ES-I3 (cell line): ENCODE data around the gene RDH5.

ENCODE experiments used
- H3K36me3 ChIP-seq: 2 replicates; pipeline ENCODE4 v1.6.1; 2013; ENCODE audit warnings: mild to moderate bottlenecking, low read length, control low read depth, moderate library complexity; ENCODE audit not compliant: insufficient read depth
- H3K4me1 ChIP-seq: 2 replicates; pipeline ENCODE4 v1.6.1; 2013; ENCODE audit warnings: mild to moderate bottlenecking, control low read depth, low read length; ENCODE audit not compliant: insufficient read depth
- H3K9ac ChIP-seq: 2 replicates; pipeline ENCODE4 v1.6.1; 2013; ENCODE audit warnings: low read depth, mild to moderate bottlenecking, low read length, moderate library complexity
- H3K9me3 ChIP-seq: 2 replicates; pipeline ENCODE4 v1.6.1; 2013; ENCODE audit warnings: mild to moderate bottlenecking, low read length, moderate library complexity; ENCODE audit not compliant: control insufficient read depth, insufficient read depth

Gene RDH5

GRCh38 chr12:55688716-55689655 lies 31.2 kb upstream of the RDH5 start:
- Histone ChIP-seq H3K9me3 (no peaks in the 10 kb centered on the region; the same call in 1 of the 2 replicates), H3K36me3 (peaks cover 6% of the 10 kb centered on the region; the same call in 1 of the 2 replicates)

GRCh38 chr12:55692631-55693322 lies 27.4 kb upstream of the RDH5 start:
- no peaks in the 10 kb centered on the region; the same call in 1 of the 2 replicates for H3K9me3 ChIP-seq
- H3K9ac ChIP-seq, result no peak overlapping the region
- peaks cover 4% of the 10 kb centered on the region; the same call in 1 of the 2 replicates for H3K36me3 ChIP-seq
- H3K4me1 ChIP-seq, result no peaks in the 10 kb centered on the region

More at GRCh38 chr12:55688716-55689655, 31.2 kb upstream of the RDH5 start:
- H3K9ac ChIP-seq, result no peak overlapping the region
- no peaks in the 10 kb centered on the region for H3K4me1 ChIP-seq

GRCh38 chr12:55693323-55694187 lies 26.6 kb upstream of the RDH5 start:
- Histone ChIP-seq H3K4me1 (no peaks in the 10 kb centered on the region), H3K36me3 (no peaks in the 10 kb centered on the region), H3K9me3 (no peaks in the 10 kb centered on the region; the same call in 1 of the 2 replicates), H3K9ac (no peak overlapping the region)

DNA sequence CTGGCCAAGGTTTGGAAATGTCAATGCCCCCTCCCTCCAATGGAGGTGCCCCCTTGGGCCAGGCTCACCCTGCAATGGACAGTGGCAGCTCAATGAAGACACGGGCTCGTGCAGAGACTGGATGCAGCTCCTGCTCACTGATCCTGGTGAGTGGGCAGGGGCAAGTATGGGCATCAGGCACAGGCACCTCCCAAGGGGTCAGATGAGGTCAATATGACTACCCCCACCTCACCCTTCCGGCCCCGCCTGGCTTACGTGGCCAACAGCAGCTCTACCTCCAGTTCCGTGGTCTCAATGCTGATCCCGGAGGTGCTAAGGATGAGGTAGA lies 26.0 kb upstream of the RDH5 start:
- no peaks in the 10 kb centered on the region for H3K4me1 ChIP-seq
- H3K9me3 ChIP-seq, result no peaks in the 10 kb centered on the region; the same call in 1 of the 2 replicates
- no peak overlapping the region for H3K9ac ChIP-seq
- no peaks in the 10 kb centered on the region for H3K36me3 ChIP-seq

- Histone ChIP-seq H3K36me3 (no peaks in the 10 kb centered on the region), H3K9me3 (no peaks in the 10 kb centered on the region; the same call in 1 of the 2 replicates), H3K9ac (no peak overlapping the region), H3K4me1 (no peaks in the 10 kb centered on the region)
Measured at GRCh38 chr12:55694651-55695050, 25.5 kb upstream of the RDH5 start.

DNA sequence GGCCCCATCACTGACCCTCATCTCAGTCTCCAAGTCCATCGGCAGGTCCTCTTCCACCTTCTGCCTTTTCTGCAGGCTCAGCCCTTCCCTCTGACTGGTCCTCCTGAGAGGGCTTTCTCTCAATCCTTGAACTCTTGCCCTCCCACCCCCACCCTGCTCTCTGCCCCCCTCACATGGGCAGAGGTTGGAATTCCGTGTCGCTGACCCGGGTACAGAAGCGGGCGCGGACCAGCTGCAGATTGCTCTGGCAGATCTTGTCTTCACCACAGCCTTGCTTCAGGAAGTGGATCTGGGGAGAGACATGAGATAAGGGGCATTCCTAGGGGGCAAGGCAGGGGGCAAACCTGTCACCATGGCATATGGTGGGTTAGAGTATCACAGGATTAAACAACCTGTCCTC lies 24.8 kb upstream of the RDH5 start:
- no peaks in the 10 kb centered on the region; the same call in 1 of the 2 replicates for H3K9me3 ChIP-seq
- H3K4me1 ChIP-seq, result no peaks in the 10 kb centered on the region
- no peak overlapping the region for H3K9ac ChIP-seq
- H3K36me3 ChIP-seq, result no peaks in the 10 kb centered on the region

GRCh38 chr12:55696141-55696540 lies 24.1 kb upstream of the RDH5 start:
- Histone ChIP-seq H3K4me1 (no peaks in the 10 kb centered on the region), H3K36me3 (no peaks in the 10 kb centered on the region), H3K9ac (no peak overlapping the region), H3K9me3 (no peaks in the 10 kb centered on the region; the same call in 1 of the 2 replicates)

GRCh38 chr12:55696796-55697462 lies 23.3 kb upstream of the RDH5 start:
- Histone ChIP-seq H3K9me3 (no peaks in the 10 kb centered on the region; the same call in 1 of the 2 replicates), H3K4me1 (no peaks in the 10 kb centered on the region), H3K36me3 (no peaks in the 10 kb centered on the region), H3K9ac (no peak overlapping the region)

- Histone ChIP-seq H3K9ac (no peak overlapping the region), H3K4me1 (no peaks in the 10 kb centered on the region), H3K36me3 (no peaks in the 10 kb centered on the region), H3K9me3 (no peaks in the 10 kb centered on the region)
Measured at GRCh38 chr12:55697686-55698085, 22.5 kb upstream of the RDH5 start.

DNA sequence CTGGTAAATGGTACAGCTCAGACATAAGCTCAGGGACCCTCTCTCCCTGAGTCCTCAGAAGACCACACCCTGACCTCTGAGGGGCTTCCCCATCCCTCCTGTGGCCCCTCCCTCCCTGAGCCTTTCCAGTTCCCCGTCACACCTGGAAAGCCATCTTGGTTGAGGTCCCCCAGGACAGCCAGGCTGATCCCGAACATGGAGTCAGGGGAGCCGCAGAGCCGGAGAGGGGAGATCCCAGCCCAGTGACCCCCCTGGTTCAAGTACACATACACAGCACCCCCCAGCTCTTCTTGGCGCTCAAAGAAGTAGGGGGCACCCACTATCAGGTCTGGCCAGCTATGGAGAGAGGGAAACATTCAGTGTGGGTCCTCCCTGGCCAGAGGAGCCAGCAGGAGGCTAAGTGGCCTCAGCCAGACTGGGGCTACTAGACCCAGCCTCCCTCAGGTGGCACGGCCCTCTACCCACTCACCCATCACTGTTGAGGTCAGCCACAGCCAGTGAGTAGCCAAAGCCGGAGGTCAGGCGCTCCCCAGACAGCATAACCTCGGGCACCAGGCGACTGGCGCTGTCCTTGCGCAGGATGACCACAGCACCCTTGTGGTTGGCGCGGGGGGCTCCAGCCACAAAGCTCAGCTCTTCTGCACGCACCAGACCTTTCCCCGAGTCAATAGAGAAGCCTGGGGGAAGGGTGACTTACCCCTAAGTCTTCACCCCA lies 21.8 kb upstream of the RDH5 start:
- Histone ChIP-seq H3K4me1 (no peaks in the 10 kb centered on the region), H3K9me3 (no peaks in the 10 kb centered on the region), H3K9ac (no peak overlapping the region), H3K36me3 (no peaks in the 10 kb centered on the region)

DNA sequence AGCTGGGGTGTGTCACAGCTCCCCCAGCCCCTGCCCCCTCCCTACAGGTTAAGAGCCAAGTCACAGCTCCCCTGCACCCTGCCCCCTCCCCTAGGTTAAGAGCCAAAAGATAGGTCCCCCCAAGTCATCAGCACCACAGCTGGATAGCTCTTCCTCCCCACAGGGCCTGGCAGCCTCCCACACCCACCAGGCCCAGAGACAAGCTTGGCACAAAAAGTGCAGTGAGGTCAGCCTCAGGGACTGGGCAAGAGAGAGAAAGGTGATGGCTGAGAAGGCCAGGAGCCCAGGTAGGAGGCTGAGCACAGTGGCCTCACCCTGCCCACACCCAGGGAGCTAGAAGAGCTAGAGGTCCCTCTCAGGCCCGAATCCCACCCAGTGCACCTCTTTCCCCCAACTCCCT lies 21.2 kb upstream of the RDH5 start:
- Histone ChIP-seq H3K9ac (no peak overlapping the region), H3K36me3 (no peaks in the 10 kb centered on the region), H3K4me1 (no peaks in the 10 kb centered on the region), H3K9me3 (no peaks in the 10 kb centered on the region)

DNA sequence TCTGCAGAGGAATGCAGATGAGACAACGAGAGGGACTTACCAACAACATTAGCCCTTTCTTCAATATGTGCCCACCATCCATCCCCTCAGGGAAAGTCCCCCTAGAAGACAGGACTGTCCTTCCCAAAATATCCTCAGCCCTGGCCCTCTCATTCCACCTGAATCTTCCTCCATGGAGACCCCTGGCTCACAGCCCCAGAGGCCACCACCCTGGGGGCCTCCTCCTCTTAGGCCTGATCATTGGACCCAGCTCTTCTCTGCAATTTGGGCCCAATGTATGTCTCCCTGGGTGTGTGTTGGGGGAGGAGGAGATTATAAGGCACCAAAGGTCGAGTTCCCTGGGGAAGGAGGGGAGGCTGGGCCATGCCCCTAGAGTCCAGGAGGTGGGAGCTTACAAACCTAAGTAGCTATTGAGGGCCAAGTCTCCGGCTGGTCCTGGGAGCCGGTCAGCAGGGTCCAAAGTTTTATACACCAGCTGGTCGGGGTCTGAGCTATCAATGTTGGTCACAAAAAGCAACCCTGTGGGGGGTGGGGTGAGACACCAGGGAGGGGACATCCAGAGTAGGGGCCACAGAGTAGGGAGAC lies 20.6 kb upstream of the RDH5 start:
- H3K9ac ChIP-seq, result no peak overlapping the region
- no peaks in the 10 kb centered on the region for H3K9me3 ChIP-seq
- no peaks in the 10 kb centered on the region for H3K36me3 ChIP-seq
- H3K4me1 ChIP-seq, result no peaks in the 10 kb centered on the region
